Measurements from ENCODE around the gene CA11. TPM values are rescaled to one million over a fixed set of nuclear protein-coding genes. Genes with fewer than 3 reads are reported as not detected.

Gene CA11
- total RNA-seq, 3 donors from 2014 or later, result 2.2 to 14.2 (median 9.8) TPM

DNA sequence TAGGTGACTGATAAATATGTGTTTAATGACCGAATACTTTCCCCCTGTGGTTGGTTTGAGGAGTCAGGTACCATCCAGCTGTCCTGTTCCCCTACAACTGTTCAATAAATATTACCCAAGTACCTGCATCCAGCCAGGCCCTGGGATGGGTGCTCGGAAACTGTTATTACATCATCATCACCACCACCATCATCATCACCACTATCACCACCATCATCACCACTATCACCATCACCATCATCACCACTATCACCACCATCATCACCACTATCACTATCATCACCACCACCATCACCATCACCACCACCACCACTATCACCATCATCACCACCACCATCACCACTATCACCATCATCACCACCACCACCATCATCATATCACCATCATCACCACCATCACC is 22.8 kb upstream of the CA11 start:
- TF ChIP-seq, protein P1, sequence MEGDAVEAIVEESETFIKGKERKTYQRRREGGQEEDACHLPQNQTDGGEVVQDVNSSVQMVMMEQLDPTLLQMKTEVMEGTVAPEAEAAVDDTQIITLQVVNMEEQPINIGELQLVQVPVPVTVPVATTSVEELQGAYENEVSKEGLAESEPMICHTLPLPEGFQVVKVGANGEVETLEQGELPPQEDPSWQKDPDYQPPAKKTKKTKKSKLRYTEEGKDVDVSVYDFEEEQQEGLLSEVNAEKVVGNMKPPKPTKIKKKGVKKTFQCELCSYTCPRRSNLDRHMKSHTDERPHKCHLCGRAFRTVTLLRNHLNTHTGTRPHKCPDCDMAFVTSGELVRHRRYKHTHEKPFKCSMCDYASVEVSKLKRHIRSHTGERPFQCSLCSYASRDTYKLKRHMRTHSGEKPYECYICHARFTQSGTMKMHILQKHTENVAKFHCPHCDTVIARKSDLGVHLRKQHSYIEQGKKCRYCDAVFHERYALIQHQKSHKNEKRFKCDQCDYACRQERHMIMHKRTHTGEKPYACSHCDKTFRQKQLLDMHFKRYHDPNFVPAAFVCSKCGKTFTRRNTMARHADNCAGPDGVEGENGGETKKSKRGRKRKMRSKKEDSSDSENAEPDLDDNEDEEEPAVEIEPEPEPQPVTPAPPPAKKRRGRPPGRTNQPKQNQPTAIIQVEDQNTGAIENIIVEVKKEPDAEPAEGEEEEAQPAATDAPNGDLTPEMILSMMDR (IDR thresholded peaks at IDR 0.05), result no peak
- TF ChIP-seq POLR2A (IDR thresholded peaks at IDR 0.05), result no peak
- no peak for TF ChIP-seq POLR2AphosphoS5 (IDR thresholded peaks at IDR 0.05)
- no peaks in the 10 kb centered on the region for H3K9me3 ChIP-seq
- H3K36me3 ChIP-seq, result no peaks in the 10 kb centered on the region
- no peaks in the 10 kb centered on the region for H3K4me1 ChIP-seq
- H3K27me3 ChIP-seq, result no peaks in the 10 kb centered on the region
- DNase-seq (ENCODE audit: low spot score in 2 of 2), result no peak
- no peak overlapping the region for H3K27ac ChIP-seq
- H3K4me3 ChIP-seq, result no peak overlapping the region
- intact Hi-C loops (cut with DNase I; ENCODE audit: low total_unique reads), result no loop called here

DNA sequence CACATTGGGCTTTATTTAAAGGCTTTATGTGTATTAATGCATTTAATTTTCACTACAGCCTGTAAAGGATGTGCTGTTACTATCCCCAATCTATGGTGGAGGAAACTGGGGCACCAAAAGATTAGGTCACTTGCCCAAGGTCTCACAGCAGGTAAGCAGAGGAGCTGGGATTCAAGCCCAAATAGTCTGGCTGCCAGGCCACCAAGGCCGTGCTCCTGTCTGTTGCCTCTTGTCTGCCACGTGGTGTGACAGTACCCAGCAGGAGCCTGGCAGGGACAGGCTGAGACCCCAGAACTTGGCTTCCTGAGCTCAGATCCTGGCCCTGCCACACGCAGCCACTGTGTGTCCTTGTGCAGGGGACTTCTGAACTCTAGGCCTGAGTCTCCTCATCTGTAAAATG is 22.3 kb upstream of the CA11 start:
- DNase-seq (ENCODE audit: low spot score in 2 of 2), result no peak

DNA sequence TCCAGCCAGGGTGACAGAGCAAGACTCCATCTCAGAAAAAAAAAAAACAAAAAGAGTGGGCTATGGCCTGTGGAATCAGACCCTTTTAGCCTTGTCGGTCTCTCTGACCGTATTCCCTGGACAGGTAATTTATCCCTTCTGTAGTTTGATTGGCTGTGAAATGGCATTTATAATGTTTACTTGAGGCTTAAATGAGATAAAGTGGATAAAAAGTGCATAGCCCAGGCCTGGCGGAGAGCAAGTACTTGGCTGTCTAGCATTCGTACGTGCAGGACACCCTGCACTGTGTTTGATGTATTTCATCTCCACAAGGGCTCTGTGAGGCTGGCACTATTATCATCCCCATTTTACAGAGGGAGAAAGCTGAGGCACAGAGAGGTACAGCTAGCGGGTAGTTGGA is 19.8 kb upstream of the CA11 start:
- Histone ChIP-seq H3K27ac (no peak overlapping the region), H3K36me3 (no peaks in the 10 kb centered on the region), H3K4me1 (no peaks in the 10 kb centered on the region), H3K9me3 (no peaks in the 10 kb centered on the region), H3K4me3 (no peak overlapping the region), H3K27me3 (no peaks in the 10 kb centered on the region)
- TF ChIP-seq POLR2A (IDR thresholded peaks at IDR 0.05) (no peak), POLR2AphosphoS5 (IDR thresholded peaks at IDR 0.05) (no peak)
- TF ChIP-seq, protein P1 (IDR thresholded peaks at IDR 0.05), result no peak
- DNase-seq (ENCODE audit: low spot score in 2 of 2), result no peak
- intact Hi-C loops (cut with DNase I; ENCODE audit: low total_unique reads), result no loop called here

More for the DNA sequence above, 22.3 kb upstream of the CA11 start:
- no peak for TF ChIP-seq POLR2A (IDR thresholded peaks at IDR 0.05)
- no peak for TF ChIP-seq POLR2AphosphoS5 (IDR thresholded peaks at IDR 0.05)
- TF ChIP-seq, protein P1 (IDR thresholded peaks at IDR 0.05), result no peak
- no peaks in the 10 kb centered on the region for H3K36me3 ChIP-seq
- no peak overlapping the region for H3K27ac ChIP-seq
- no peaks in the 10 kb centered on the region for H3K4me1 ChIP-seq
- intact Hi-C loops (cut with DNase I; ENCODE audit: low total_unique reads), result no loop called here
- H3K27me3 ChIP-seq, result no peaks in the 10 kb centered on the region
- H3K9me3 ChIP-seq, result no peaks in the 10 kb centered on the region
- no peak overlapping the region for H3K4me3 ChIP-seq

DNA sequence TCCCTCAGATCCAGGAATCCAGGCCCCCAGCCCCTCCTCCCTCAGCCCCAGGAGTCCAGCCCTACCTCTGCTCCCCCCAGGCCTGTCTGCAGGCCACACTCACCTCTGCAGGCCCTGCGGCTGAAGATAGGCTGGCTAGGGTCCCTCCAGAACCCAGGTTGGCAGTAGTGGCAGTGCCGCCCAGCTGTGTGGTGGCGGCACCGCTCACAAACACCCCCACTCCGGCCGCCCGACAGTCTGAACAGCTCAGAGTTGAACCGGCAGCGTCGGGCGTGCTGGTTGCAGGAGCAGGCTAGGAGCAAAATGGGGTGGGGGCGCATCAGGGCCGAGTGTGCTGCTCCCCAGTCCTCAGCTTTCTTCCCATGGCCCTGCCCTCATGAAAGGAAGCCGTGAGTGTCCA is 18.5 kb upstream of the CA11 start:
- Histone ChIP-seq H3K4me3 (no peak overlapping the region), H3K4me1 (no peaks in the 10 kb centered on the region), H3K36me3 (no peaks in the 10 kb centered on the region), H3K9me3 (no peaks in the 10 kb centered on the region), H3K27ac (no peak overlapping the region), H3K27me3 (no peaks in the 10 kb centered on the region)
- intact Hi-C loops (cut with DNase I; ENCODE audit: low total_unique reads), result no loop called here
- TF ChIP-seq POLR2AphosphoS5 (IDR thresholded peaks at IDR 0.05) (no peak), POLR2A (IDR thresholded peaks at IDR 0.05) (no peak)
- TF ChIP-seq, protein P1 (IDR thresholded peaks at IDR 0.05), result no peak
- DNase-seq (ENCODE audit: low spot score in 2 of 2), result no peak

DNA sequence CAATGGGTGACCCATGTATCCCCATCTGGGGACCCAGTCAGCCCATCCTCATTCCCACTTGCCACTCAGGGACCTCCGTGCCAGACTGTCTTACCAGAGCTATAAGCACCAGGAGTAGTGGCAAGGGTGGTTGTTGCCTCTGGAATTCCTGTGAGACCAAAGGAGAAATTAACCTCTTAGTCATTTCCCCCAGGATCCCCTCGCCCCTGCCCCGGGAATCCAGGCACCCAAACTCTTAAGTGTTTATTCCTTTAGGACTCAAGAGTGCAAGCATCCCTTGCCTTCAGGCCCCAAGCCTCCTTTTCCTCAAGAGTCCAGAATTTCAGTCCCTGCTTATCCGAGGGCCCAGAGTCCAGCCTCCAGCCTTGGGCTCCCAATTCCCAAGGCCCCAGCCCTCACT is 17.7 kb upstream of the CA11 start:
- intact Hi-C loops (cut with DNase I; ENCODE audit: low total_unique reads), result no loop called here
- no peaks in the 10 kb centered on the region for H3K36me3 ChIP-seq
- no peak overlapping the region for H3K27ac ChIP-seq
- H3K27me3 ChIP-seq, result no peaks in the 10 kb centered on the region
- DNase-seq (ENCODE audit: low spot score in 2 of 2), result no peak
- H3K4me3 ChIP-seq, result no peak overlapping the region
- H3K9me3 ChIP-seq, result no peaks in the 10 kb centered on the region
- no peak for TF ChIP-seq POLR2A (IDR thresholded peaks at IDR 0.05)
- TF ChIP-seq, protein P1 (IDR thresholded peaks at IDR 0.05), result no peak
- H3K4me1 ChIP-seq, result no peaks in the 10 kb centered on the region
